GM21447 (cell line): Measurements from ENCODE around the gene TMEM140.
"Not testable (repeated sequence)": the region's sequence is repeated elsewhere in the genome, so short reads cannot be mapped to it uniquely, and the experiment has no call there.

Experiments
- ATAC-seq: cut with Tn5 transposase; IDR thresholded peaks from one replicate; pipeline ENCODE4 v1.9.1; 2021; ENCODE audit not compliant: unreplicated experiment

TMEM140 gene

DNA sequence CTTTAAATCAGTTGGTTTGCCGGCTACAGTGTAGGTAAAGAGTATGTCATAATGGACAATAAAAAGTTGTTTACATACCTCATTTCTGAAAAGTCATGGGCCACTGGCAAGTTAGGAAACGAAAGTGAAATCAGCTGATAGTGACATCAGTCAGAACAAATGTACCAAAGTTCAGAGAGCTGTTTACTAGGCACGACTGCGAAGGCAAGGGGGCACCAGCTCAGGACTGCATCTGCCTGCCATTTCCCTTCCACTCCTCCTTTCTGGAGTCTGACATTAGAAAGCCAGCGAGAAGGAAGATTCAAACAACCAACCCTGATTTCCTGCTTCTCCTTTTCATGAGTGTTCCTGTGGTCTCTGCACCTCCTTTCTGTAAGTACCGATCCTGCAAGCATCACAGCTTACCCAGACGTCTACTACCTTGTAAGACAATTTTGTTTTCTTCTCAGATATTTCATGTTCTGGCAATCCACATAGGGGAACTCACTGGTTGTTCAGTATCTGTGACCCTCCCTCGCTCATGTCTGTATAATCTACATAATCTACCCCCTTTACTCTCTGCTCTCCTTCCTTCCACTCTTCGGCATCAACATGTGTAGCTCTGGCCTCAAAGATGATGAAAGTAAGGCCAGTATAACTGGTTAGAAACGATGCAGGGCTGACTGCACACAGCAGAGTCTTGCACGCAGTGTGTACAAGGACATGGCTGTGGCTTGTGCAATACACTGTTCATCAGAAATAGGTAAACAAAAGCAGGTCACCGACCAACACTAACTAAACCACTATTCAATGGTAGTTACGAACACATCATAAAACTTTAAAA, at the start of gene TMEM140:
TMEM140 (plus strand) TSS at position 174 of the 823 bp plus-strand sequence. CDS start 16,370 bp downstream, outside the sequence.
- ATAC-seq, result peak; percentile 73

DNA sequence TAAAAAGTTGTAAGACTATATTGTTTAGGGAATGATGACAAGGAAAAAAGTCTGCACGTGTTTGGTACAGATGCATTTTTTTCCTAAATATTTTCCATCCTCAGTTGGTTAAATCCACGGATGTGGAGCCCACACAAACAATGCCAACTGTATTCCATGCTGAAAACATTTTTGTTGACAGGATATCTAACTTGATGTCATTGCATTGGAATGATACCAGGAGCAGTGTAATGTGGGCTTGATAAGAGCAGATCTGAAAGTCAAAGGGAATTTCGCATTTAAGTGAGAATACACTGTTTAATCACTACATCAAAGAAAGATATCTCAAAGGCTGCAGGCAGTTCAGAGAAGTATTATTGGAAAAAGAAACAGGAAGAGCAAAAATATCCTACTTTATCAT, 49.5 kb upstream of the TMEM140 start:
- ATAC-seq, result no peak

DNA sequence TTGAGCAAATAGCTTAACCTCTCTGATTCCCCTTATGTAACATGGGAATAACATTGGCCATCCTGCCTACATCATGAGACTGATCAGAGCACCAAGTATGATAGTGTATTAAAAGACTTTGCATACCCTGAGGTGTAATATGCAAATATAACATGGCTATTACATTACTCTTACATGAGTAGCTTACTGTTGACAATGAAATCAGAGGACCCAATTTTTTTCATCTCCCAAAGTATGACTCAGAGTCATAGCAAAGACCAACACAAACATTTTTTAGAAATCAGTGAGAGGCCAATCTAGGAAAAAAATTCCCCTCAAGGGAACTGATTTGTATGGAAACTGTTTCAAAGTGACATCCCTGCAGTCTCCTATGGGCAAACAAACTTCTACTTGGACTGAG, 47.0 kb upstream of the TMEM140 start:
- no peak for ATAC-seq

DNA sequence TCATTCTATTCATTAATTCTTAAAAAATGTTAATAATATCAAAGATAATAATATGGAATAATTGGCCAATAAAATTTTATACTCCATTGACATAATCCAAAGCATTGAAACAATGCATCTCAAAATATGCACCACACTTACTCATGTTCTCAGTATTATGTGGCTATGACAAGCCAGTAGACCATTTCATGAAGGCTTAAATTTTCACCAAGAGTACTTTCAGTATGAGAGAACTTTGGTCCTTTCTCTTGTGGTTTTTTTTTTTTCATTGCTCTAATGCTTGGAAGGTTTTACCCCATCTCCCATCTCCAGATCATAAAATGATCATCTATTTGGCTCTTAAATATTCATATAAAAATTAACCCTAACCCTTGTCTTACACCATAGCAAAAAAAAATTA, 45.5 kb upstream of the TMEM140 start:
- ATAC-seq, result peak; percentile 94

DNA sequence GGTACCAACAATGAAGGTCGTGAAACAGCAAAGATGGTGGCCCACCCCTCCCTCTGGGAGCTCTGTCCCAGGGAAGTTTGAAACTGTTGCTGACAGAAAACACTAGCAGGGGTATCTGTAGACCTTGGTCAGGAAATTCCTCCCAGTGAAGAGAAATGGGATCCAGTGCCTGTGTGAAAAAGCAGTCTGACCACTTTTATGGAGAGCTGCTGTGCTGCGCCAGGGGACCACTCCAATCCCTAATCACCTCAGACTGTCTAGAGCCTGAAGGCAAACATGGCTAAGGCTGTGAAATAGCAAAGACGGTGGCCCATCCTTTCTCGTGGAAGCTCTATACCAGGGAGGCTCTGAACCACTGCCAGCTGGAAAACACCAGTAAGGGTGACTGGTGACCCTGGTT, 38.3 kb upstream of the TMEM140 start:
- no peak for ATAC-seq

- ATAC-seq, result no peak
These were observed 37.9 kb upstream of the TMEM140 start for GRCh38 chr7:135109976-135110375.

DNA sequence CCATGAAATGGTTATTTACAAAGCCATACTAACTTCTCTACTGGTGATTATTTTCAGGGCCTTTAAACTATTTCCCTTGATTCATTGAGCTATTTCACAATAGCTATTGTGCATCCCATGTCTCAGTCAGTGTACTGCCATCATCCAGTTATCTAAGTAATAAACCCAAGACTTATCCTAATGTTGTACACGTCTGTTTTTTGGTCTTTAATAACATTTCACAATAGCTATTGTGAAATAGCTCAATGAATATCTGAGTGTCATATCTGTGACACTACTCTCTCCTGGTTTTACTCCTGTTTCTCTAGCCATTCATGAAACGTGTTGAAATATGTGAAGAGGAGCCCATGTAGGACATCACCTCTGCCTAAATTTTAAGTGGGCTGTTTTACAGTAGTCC, 36.5 kb upstream of the TMEM140 start:
- no peak for ATAC-seq

GRCh38 chr7:135114622-135115021, 33.2 kb upstream of the TMEM140 start:
- no peak for ATAC-seq

DNA sequence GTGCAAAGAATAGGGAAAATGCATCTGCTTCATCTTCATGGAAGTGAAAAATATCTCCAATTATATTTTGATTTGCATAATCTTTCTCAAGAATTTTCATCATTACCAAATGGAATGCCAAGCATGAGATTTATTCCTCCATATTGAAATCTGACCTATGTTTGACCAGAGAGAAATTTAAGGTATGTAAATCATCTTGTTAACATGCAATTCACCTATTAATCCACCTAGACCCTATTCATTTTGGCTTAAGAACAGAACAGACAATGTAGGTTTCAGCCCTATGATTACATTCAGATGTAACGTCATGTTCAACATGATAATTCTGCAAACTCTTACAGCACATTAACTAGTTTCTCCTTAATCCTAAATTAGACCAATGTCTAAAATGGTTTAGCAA, 30.8 kb upstream of the TMEM140 start:
- no peak for ATAC-seq

GRCh38 chr7:135121868-135122267, 26.0 kb upstream of the TMEM140 start:
- ATAC-seq, result no peak

- not testable (repeated sequence) for ATAC-seq
These were observed 23.2 kb upstream of the TMEM140 start for GRCh38 chr7:135124631-135125030.

DNA sequence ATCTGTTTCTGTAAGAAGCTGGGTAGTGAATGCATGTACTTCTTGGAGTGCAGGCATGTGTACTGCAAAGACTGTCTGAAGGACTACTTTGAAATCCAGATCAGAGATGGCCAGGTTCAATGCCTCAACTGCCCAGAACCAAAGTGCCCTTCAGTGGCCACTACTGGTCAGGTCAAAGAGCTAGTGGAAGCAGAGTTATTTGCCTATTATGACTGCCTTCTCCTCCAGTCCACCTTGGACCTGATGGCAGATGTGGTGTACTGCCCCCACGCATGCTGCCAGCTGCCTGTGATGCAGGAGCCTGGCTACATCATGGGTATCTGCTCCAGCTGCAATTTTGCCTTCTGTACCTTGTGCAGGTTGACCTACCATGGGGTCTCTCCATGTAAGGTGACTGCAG, 18.9 kb upstream of the TMEM140 start:
- no peak for ATAC-seq

DNA sequence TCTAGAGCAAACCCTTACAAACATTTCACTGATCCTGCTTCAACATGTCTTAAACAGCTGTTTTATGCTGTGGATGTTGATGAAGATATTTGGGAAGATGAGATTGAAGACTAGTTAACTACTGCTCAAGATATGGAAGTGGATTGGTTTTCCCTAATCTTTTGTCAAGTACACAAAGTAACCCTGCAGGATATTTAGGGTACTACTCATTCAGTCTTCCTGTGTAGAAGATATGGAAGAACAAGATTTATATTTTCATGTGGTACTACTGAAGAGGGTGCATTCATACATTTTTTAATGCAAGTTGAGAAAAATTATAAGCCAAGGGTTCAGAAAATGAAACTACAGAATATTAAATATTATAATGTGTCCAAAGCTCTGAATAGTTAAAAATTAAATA, 18.3 kb upstream of the TMEM140 start:
- no peak for ATAC-seq

DNA sequence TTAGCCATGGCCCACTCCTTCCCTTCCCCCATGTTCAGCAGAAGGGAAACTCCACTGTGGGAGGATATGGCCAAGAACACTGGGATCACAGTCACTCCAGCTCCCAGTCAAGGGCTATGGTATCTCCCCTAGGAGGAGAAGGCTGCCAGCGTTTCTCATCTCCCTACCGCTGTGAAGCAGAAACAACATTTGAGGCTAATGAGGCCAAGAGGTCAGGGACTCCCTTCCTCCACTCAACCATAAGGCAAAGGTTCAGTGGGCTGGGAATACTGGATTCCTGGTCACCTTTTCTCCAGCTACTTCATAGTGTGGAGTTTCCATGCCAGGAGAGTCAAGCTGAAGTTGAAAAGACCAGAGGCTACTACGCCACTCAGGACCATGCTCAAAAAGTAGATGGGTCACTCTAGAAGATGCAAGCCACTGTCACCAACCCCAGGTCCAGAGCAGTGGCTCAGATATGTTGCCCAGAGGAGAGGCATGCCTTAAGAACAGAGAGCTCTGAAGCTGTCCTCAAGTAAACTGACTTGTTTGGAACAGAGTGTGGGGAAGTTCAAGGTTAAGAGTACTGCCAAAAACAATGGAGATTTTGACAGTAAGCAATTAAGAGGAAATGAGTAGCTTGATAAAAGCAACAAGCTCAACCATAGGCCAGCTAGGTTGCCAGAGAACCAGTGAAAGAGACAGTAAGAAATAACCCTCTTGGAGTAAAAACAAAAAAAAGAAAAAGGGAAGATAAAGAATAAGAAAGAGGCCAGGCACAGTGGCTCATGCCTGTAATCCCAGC, 3.8 kb upstream of the TMEM140 start:
- no peak for ATAC-seq

- no peak for ATAC-seq
These were observed 452 bp upstream of the TMEM140 start for GRCh38 chr7:135147341-135147898.

GRCh38 chr7:135150072-135150782, 2.4 kb downstream of the TMEM140 start:
- no peak for ATAC-seq

GRCh38 chr7:135151132-135151531, 3.3 kb downstream of the TMEM140 start:
- ATAC-seq, result no peak

DNA sequence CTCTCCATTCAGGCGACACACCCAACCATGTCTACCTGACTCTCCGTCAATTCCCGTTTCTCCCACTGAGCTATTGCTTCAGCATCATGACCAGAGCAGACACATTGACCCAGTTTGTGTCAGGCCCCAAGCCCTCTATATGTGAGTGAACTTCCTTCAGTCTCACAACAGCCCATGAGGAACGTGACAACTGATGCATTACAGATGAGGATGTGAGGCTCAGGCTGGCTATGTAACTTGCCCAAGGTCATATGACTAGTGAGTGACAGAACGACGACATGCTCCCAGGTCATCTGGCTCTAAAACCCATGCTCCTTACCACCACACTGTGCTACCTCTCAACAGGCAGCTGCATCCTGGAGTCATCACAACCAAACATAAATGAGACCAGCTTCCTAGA, 3.7 kb downstream of the TMEM140 start:
- no peak for ATAC-seq

DNA sequence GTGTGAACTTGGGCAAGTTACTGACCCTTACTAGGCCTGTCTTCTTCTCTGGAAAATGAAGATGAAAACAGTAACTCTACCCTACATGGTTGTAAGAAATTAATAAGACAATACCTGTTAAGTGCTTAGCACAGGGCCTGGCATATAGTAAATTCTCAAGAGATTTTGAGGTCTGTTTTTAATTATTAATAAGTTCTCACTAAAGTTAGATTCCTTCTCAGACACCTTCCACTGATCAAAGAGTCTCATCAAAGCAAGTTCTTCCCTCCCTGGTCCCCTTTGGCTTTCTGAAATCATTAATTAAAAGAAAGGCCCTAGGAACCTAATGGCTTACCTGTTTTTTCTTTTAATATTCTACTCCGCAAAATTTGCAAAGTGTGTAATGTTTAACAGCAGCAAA, 4.6 kb downstream of the TMEM140 start:
- ATAC-seq, result no peak

DNA sequence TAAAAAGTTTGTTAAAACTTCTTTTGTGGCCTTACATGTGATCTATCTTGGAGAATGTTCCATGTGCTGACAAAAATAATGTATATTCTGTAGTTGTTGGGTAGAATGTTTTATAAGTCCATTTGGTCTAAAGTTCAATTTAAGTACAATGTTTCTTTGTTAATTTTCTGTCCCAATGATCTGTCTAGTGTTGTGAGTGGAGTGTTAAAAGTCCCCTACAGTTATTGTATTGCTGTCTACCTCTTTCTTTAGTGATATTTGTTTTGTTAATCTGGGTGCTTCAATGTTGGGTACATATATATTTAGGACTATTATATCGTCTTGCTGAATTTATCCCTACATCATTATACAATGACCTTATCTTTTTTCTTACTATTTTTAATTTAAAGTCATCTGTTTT, 6.9 kb downstream of the TMEM140 start:
- ATAC-seq, result no peak

DNA sequence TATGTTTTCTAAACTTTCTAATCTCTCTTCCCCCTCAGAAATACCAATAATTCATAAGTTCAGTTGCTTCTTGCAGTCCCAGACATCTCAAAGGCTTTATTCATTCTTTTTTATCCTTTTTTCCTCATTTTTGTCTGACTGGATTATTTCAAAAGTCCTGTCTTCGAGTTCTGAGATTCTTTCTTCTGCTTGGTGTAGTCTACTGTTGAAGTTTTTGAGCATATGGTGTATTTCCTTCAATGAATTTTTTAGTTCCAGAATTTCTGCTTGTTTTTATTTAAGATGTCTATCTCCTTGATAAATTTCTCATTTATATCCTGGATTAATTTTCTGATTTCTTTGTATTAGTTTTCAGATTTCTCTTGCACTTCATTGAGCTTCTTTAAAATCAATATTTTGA, 8.4 kb downstream of the TMEM140 start:
- ATAC-seq, result no peak
